NCI-H510A treated with DMSO at 0.1 percent for 48 hours (cell line): ENCODE data around the gene METRN.
A peak's percentile ranks its signal among the peaks of the same experiment; 100 is the strongest.

ENCODE experiments used
- DNase-seq: peaks from one replicate; lab custom pipeline; 2025; lab: John Stamatoyannopoulos, UW

METRN gene

DNA sequence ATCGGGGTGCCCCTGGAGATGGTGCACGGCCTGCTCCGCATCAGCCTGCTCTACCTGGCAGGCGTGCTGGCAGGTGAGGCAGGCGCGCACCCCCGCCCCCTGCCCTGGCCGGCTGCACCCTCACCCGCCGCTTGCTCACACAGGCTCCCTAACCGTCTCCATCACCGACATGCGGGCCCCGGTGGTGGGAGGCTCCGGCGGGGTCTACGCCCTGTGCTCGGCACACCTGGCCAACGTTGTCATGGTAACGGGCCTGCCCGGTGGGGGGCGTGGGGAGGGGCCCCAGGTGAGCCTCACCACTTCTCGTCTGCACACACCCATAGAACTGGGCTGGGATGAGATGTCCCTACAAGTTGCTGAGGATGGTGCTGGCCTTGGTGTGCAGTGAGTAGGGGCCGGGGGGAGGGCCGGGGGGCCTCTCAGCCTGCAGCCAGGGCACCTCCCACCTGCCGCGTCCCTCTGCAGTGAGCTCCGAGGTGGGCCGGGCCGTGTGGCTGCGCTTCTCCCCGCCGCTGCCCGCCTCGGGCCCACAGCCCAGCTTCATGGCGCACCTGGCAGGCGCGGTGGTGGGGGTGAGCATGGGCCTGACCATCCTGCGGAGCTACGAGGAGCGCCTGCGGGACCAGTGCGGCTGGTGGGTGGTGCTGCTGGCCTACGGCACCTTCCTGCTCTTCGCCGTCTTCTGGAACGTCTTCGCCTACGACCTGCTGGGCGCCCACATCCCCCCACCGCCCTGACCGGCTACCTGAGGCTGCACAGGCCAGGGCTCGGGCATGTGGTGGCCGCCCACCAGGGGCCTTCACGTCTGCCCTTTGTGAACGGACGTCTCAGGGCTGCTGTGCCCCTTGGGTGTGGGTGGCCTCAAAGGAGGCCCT, 37.4 kb upstream of the METRN start:
- DNase-seq: peak; percentile 36

DNA sequence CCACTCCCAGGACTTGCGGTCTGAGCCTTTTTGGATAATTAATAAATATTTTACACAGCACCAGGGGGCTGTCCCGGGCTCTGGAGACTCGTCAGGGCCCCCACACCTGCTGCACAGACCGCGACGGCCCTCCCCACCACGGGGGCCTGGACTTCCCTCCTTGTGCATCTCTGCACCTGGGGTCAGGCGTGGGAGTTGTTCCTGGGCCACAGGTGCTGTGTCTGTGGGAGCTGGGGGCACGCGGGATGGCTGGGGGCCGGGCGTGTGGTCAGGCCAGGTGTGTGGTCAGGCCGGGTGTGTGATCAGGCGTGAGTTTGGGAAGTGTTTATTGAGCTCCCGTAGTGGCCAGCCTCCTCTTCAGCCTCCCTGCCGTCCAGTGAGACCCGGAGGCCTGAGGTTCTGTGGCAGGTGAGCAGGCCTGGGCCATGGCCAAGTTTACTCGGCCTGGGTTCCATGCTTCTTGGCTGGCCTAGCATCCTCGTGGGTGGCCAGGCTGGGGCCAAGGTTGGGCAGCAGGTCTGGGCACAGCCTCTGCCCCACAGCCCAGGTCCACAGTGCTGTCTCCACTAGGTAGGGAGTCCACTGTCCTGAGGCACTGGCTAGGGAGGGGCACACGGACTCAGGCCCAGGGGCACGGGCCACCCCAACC, 36.6 kb upstream of the METRN start:
- DNase-seq: no peak

DNA sequence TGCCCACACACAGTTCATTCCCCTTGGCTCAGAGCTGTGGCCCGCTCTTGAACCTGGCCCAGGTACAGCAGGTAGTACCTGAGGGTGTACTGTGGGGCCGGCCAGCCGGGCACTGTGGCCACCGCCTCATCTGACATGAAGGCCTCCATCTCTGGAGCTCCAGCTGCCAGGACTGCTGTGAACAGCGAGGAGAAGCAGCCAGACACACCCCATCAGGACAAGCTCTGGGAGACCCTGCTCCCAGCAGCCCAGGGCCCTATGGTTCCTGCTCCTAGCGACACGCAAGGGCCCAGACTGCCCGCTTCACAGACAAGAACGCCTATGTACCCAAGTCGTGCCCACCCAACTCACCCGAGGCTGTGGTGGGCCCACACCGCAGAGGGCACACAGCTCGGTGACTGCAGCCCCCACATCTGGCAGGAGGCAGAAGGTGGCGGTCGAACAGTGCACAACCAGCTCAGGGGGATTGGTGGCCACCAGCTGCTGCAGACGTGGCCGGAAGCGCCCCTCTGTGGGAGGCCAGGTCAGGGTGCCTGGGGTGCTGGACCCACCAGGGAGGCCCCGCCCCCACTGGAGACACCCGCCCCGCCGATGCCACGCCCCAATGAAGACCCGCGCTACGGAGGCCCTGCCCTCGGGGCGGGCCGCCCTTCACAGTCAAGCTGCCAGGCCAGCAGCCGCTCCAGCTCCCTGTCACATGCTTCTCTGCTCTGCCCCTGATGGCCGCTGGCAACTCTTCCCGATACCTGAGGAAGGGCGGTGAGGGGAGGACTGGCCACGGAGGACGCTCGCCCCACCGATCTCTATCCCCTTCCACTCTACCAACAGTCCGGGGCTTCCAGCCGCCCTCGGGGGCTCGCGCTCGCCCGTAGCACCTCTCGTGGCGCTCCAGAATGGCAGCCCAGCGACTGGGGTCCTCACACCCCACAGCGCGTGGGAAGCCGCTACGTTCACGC, 35.8 kb upstream of the METRN start:
- DNase-seq: no peak

DNA sequence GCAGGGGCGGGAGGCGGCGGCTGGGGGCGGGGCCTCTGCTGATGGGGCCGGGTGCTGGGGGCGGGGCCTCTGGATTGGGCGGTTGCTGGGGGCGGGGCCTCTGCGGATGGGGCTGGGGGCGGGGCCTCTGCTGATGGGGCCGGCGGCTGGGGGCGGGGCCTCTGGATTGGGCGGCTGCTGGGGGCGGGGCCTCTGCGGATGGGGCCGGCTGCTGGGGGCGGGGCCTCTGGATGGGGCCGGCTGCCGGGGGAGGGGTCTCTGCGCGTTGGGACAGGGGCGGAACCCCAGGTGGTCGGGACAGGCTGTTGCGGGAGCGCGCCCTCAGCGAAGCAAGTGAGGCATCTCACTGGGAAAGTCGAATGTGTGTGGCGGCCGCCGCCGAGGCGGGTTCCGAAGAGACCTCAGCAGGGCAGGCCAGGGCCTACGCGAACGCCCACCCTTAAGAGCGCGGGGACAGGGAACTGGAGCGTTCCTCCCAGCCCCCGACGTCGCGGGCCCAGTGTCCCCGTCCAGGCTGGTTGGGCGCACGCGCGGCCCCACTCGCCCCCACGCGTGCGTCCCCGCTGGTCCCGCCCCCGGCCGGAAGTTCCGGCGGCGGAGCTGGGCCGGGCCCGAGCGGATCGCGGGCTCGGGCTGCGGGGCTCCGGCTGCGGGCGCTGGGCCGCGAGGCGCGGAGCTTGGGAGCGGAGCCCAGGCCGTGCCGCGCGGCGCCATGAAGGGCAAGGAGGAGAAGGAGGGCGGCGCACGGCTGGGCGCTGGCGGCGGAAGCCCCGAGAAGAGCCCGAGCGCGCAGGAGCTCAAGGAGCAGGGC, 34.9 kb upstream of the METRN start, which contains the start of gene STUB1:
STUB1 (plus strand) TSS at position 597 of the 811 bp plus-strand sequence; CDS start at position 713, 116 bp downstream.
- DNase-seq: no peak

DNA sequence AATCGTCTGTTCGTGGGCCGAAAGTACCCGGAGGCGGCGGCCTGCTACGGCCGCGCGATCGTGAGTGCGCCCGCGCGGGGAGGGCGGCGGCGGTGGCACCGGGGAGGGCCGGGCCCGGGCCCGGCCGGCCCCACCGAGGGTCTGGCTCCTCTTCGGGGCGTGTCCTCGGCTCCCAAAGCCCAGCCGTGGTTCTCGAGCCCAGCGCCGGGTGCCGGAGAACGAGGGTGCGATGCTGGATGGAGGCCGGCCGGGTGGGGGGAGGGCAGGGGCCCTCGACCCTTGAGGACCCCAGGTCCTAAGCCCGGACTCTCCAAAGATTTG, 34.3 kb upstream of the METRN start:
- no peak for DNase-seq

DNA sequence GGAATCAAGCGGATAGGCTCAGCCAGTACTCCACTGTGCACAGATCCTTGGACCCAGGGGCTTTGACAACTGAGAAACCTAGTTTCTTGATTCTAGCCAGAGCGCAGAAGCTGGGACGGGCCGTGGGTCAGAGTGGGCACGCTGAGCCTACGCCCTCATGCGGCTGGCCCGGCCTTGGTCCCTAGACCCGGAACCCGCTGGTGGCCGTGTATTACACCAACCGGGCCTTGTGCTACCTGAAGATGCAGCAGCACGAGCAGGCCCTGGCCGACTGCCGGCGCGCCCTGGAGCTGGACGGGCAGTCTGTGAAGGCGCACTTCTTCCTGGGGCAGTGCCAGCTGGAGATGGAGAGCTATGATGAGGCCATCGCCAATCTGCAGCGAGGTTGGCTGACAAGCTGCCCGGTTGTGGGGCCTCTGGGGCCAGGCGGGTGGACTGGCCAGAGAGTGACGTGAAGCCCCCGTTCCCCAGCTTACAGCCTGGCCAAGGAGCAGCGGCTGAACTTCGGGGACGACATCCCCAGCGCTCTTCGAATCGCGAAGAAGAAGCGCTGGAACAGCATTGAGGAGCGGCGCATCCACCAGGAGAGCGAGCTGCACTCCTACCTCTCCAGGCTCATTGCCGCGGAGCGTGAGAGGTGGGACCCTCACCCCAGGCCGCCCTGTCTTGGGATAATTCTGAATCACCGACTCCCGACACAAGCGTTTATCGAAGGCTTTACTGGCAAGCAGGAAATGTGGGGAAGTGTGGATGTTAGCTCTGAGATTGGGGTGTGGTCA, 33.8 kb upstream of the METRN start:
- DNase-seq: no peak

DNA sequence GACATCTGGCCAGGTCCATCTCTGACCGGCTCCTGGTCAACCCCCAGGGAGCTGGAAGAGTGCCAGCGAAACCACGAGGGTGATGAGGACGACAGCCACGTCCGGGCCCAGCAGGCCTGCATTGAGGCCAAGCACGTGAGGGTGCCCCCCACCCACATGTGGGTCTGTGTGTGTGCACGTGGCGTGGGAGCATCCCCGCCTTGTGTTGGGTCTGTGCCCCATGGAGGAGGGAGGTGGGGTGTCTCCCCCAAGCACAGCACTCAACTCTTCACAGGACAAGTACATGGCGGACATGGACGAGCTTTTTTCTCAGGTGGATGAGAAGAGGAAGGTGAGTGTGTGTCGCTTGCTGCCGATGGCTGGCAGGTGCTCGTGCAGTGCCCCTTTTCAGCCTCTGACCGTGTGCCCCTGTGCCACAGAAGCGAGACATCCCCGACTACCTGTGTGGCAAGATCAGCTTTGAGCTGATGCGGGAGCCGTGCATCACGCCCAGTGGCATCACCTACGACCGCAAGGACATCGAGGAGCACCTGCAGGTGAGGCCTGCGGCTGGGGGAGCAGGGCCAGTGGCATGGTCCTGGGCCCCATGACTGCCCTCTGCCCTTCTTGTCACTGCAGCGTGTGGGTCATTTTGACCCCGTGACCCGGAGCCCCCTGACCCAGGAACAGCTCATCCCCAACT, 33.0 kb upstream of the METRN start:
- DNase-seq: no peak

DNA sequence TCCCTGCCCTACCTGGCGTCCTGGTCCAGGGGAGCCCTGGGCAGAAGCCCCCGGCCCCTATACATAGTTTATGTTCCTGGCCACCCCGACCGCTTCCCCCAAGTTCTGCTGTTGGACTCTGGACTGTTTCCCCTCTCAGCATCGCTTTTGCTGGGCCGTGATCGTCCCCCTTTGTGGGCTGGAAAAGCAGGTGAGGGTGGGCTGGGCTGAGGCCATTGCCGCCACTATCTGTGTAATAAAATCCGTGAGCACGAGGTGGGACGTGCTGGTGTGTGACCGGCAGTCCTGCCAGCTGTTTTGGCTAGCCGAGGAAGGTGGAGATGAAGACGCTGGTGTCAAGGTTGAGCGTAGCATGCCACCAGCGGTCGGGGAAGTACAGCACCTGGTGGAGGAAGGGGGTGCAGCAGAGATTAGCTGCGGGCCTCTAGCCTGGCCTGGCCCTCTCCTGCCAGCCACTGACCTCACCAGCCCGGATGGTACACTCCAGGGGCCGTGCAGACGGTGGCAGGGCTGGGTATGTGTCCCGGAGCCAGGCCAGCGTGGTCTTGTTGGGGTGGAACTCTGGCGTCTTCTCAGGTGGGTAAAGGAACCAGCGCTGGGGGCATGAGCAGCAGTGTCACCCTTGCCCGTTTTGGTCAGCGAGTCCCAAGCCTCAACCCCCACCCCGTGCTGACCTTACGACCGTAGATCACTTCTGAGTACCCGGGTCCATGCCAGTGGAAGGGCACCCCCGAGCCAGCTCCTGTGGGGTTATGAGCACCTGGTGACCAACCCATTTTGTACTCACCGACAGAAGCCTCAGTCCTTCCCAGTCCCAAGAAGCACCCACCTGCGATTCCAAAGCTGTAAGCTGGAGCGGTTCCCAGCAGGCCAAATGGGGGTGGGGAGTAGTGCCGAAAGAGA, 32.2 kb upstream of the METRN start:
- DNase-seq: no peak

DNA sequence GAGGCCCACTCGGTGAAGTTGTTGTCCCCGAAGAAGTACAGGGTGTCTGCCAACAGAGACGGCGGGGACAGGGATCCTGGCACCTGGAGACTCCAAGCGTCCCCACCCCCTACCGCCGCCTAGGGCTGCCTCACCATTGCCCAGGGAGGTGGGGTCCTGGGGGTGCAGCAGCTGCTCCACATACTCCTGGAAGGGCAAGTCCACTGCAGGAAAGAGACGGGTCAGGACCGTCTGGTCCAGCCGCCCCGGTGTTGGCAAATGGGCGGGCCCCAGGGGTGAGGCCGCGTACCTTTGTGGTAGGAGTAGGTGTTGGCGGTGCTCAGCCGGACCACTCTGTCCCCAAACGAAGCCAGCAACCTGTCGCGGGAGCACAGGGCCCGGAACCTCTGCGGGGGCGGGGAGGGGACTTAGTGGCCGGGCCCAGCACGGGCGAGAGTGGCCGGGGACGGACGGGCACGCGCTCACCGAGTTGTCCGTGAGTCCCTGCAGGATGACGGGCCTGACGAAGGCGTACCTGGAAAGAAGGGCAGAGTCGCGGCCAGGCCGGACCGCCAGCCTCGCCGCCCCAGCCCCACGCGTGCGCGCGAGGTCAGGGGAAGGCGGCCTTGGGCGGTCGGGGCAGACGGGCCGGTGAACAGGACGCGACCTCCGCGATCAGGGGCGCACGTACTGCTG, 31.4 kb upstream of the METRN start:
- DNase-seq: no peak

DNA sequence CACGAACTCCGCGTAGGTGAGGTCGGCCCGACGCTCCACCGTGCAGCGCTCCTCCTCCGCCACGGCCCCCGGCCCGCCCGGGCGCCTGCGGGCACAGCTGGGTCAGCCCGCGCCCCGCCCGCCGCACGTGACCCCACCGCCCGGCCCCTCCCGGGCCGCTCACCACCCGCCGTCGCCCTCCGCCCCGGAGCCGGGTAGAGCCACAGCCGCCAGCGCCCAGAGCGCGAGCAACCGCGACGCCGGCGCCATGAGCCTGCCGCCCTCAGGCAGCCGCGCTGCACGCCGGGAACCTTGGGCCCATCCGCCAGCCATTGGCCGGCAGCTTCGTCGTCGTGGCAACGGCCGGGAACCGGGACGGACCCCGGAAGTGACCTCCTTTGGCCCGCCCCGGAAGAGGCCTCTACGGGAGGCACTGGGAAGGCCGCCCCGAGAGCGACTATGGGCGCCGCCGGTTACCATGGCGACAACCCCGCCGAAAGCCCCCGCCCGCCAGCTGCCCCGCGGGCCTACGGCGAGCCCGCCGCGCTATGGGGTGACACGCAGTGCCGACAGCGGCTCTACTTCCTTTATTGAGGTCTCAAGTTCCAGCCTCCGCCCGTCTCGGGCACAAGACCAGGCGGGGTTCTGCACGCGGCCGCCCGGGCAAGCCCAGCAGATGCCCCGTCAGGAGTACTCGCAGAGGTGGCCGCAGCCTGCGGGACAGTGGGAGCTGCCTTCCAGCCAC, 30.7 kb upstream of the METRN start, which contains the start of gene JMJD8:
JMJD8 (minus strand) TSS at position 264 of the 724 bp plus-strand sequence; CDS start at position 249, 15 bp downstream.
- DNase-seq: peak; percentile 78

DNA sequence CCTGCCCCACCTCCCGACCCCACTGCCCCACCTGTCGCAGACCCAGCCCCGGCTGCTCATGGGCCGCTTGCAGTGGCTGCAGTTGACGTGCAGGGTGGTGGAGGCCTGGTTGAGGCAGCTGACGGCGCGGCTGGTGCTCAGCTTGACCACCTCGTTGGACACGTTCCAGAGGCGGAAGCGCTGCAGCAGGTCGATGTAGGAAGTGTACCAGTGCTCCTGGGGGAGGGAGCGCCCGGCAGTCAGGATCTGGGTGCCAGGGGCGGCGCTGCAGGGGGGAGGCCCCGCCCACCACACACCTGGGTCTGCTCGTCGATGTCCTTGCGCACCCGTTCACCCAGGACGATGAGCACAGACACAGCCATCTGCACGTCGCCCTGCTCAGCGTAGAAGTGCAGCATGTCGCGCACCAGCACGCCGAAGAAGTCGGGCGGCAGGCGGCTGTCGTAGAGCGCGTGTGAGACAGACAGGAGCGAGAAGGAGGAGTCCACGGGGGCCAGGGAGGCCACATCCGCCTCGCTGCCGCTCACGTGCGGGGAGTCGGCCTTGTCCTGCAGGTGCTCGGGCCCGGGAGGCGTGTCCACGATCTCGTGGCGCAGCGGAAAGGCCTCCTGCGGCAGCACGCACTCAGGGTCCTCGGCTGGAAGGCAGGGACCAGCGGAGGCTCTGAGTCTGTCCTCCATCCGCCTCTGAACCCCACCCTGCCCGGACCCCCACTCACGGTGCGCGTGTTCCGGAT, 29.8 kb upstream of the METRN start:
- peak; percentile 64 for DNase-seq

DNA sequence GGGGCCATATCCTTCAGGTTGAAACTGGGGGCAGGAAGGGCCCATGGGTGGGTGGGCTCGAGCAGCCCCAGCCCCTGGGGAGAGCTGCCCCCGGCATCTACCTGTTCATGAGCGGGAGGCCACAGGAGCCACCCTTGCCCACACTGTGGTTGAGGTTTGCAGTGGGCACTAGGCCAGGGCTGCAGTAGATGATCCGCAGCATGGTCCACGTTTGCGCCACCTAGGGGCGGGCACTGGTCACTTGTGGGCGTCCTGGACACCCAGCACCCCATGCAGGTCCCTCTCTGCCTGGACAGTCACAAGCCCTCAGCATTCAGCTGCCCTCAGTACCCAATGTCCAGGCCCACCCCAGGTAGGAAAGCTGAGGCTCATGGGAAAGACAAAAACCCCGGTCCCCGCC, 29.0 kb upstream of the METRN start:
- no peak for DNase-seq

DNA sequence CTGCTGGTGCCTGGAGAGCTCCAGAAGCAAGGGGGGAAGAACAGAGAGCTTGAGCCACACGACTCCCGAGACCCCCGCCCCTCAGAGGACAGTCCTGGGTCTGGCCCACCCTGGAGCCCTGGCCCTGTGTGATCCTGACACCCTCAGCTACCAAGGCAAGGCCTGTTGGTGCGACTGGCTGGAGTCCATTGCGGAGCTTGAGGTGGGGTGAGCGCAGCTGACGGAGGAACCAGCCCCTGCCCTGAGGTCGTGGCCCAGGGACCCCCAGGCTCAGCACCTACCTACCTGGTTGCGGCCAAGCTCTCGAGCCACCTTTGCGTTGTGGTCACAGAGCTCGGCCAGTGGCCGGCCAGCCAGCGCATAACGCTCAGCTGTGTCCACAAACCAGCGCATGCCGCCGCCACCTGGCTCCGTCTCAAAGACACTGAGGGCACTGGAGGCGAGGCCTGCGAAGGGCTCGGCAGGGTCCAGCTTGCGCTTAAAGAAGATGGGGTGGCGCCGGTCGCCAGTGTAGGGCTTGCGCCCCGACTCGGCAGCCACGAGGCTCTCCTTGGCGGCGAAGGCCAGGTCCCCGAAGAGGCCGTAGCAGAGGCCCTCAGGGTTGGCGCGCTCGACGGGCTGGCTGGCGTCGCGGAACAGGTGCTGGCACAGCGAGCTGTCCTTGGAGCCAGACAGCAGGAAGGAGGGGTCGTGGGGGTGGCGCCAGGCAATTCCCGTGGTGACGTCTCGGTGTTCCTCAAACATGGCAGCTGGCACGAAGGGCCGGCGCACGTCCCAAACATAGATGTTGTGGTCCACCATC, 28.3 kb upstream of the METRN start:
- DNase-seq: no peak

DNA sequence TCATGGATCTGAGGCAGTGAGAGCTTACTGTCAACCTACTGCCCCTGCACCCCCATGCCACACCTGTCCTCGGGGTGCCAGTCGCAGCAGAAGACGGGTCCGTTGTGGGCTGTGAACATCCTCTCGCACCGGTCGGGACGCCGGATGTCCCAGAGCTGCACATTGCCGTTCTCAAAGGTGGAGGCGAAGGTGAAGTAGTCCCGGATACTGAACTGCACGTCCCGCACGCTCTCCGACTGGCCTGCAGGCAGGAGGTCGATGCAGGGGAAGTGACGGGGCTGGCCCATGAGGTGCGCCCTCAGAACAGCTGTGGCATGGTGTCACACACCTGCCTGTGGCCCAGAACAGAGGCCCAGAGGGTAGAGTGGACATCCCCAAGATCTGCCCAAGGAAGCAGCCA, 27.4 kb upstream of the METRN start:
- DNase-seq: no peak

DNA sequence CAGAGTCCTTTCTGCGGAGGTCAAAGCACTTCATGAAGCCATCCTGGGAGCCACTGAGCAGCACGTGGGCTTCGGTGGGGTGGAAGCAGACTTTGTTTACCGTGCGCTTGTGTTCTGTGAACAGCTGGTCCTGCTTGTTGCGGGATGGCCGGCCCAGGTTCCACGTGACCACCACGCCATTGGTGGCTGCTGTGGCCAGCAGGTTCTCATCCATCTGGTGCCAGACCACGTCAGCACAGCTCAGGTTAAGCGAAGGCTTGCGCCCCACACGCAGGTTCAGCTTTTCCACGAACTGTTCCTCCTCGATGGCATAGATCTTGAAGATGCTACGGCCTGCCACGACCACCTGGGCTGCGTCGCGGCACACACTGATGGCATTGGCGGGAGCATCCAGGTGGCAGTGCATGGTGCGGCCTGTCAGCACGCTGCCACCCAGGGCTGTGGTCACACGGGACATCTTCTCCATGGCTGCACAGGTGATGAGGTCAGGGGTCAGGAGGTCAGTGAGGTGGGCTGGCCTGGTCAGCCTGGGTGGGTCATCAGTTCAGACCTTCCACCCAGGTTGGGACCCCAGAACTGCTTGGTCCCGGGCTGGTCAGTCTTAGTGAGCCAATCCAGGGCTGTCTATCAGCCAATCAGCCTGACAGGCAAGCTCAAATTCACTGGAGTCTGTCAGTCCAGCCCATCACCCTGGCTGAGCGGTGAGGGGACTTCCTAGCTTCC, 25.6 kb upstream of the METRN start:
- no peak for DNase-seq
